NCI-H748 (cell line): Measurements from ENCODE around the gene MYLK4.
A peak's percentile ranks its signal among the peaks of the same experiment; 100 is the strongest.
"Not testable (repeated sequence)": the region's sequence is repeated elsewhere in the genome, so short reads cannot be mapped to it uniquely, and the experiment has no call there.

Source experiments
- DNase-seq: peaks from one replicate; lab custom pipeline; 2025; ENCODE audit not compliant: unreplicated experiment; lab: John Stamatoyannopoulos, UW

The MYLK4 gene

DNA sequence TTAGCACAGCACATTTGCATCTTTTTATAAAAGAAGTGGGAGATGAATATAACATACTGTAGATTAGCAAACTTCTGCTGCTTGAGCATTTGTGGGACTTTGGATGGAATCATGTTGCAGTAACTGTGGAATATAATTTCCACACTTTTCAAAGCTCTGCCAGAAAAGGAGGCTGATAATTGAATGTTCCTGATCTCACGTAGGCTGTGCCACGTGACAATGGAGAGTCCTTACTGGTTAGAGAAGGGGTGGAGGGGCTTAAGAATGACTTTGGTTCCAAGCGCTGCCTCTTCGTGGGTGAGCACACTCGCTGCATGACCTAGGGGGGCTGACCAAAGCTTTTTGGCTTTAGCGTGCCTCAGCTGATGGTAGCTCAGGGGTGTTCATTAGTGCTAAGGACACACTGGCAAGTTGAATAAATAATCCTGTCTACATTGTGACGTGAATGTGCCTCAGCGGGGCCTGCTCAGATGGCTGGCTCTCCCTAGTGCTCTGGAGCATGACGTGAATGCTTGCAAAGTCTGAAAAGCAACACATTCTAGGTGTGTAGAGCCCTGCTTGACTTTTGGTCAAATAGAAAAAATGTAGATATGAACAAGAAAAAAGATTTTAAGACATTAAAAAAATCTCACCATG is 29.5 kb upstream of the MYLK4 start:
- no peak for DNase-seq

DNA sequence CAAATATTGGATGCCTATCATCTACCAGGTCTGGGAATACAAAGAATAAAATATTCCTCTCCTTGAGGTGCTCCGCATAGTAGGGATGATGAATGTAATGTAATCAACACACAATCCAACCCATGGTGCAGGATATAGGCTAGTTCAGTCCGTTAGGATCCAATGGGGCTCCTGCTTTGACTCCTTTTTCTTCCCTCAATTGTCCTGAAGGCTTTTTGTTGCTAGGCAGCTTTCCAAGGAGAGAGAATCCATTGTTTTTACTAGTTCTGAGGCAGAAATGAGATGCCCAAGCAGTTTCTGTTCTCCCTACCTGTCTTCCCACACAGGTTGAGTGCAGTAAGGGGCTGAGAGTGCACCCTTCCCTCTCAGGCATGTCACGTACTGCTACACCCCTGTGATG is 26.5 kb upstream of the MYLK4 start:
- no peak for DNase-seq

DNA sequence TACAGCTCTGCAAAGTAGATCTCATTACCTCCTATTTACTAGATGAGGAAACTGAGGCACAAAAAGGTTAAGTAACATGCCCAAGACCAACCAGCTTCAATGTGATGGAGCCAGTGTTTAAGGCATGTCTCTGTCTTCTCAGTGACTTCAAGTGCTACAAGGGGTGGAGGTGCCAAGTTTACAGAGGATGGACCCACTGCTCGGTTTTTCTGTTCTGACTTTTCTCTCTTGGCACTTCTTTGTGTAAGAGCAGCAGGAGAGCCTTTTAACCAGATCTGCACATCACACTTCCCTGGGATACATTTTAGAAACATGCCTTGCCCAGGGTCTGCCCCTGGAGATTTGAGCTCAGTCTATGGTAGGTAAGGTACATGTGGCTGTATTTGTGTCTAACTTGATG is 24.3 kb upstream of the MYLK4 start:
- no peak for DNase-seq

GRCh38 chr6:2773449-2773848 is 22.7 kb upstream of the MYLK4 start:
- DNase-seq: no peak

DNA sequence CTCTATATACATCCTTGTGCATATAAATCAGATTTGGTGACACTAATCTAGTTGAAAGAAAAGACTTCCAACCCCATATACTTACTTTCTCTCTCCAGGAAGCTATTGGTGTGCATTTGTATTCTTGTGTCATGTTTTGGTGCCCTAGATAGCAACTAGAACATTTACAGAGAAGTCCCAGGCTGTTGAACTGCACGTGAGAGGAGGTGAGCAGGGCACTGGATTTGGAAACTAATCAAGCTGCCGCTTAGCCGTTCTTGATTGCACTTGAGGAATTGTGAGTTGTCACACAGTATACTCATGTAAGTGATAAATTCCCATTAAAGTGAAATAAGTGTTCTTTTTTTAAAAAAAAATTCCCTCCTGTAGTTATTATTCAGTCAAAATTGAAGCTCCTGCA is 22.1 kb upstream of the MYLK4 start:
- no peak for DNase-seq

- no peak for DNase-seq
These were observed 20.4 kb upstream of the MYLK4 start for GRCh38 chr6:2771079-2771478.

DNA sequence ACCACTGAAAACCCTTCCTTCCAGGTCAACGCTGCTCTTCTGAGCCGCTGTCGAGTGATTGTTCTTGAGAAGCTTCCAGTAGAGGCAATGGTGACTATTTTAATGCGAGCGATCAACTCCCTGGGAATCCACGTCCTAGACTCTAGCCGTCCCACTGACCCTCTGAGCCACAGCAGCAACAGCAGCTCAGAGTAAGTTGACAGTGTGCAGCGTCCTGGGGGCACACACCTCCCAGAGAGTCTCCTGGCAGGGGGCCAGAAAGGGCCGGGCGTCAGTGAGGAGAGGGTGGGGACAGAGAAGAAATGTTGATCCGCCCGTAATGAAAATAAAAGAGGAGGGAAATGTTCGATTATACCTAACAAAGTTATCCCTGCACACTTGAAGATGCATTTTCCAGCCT is 19.4 kb upstream of the MYLK4 start:
- peak; percentile 44 for DNase-seq

GRCh38 chr6:2768696-2769095 is 18.0 kb upstream of the MYLK4 start:
- DNase-seq: no peak

- DNase-seq: no peak
These were observed 17.2 kb upstream of the MYLK4 start for GRCh38 chr6:2767657-2768524.

- DNase-seq: peak; percentile 31
These were observed 16.3 kb upstream of the MYLK4 start for GRCh38 chr6:2766767-2767656.

- peak; percentile 74 for DNase-seq
These were observed 15.4 kb upstream of the MYLK4 start for GRCh38 chr6:2765896-2766766.

DNA sequence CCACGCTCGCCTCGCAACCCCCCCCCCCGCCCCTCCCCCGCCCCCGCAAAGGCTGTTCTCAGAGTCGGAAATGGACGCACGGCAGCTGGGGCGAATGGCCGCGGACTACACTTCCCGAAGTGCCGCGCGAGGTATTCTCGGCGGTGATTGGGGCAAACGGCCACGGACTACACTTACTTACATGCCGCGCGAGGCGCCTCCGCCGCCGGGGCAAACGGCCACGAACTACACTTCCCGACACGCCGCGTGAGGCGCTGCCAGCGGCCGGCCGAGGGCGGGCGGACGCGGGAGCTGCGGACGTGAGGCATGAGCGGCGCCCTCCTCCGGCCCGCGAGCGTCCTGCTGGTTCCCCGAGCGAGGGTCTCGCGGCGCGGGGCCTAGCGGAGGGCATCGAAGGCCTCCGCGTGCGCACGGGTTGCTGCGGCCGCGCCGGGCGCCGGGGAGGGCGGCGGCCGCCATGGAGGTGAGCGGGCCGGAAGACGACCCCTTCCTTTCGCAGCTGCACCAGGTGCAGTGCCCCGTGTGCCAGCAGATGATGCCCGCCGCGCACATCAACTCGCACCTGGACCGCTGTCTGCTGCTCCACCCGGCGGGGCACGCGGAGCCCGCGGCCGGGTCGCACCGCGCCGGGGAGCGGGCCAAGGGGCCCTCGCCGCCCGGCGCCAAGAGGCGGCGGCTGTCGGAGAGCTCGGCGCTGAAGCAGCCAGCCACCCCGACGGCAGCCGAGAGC is 14.6 kb upstream of the MYLK4 start, which contains the start of gene WRNIP1:
TSS of gene WRNIP1 (plus strand) at position 228 of the 730 bp plus-strand sequence. CDS start at position 458, 230 bp downstream.
- peak; percentile 100 for DNase-seq

DNA sequence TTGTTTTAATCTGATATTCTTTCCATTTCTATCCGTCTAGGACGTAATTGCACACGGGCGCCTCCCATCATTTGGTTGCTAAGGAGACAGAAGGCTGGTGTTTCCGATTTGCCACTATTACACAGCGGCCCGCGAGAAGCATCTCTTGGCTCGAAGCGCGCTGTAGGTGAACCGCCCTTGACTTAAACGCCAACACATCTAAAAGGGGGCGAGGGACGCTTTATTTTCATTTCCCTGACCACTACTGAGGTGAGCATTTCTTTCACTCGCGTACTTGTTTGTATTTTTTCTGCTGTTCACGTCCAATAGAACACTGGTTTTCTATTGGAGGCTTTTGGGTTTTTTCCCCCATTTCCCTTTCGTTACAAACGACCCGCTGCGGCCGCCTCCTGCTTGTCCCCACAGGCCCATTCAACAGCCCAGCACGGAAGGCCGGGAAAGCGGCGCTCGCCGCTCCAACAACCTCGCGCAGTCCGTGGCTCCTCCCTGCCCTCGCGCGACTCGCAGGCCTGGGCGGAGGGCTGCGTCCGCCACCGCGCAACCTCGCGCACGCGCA is 14.0 kb upstream of the MYLK4 start:
- peak; percentile 94 for DNase-seq

DNA sequence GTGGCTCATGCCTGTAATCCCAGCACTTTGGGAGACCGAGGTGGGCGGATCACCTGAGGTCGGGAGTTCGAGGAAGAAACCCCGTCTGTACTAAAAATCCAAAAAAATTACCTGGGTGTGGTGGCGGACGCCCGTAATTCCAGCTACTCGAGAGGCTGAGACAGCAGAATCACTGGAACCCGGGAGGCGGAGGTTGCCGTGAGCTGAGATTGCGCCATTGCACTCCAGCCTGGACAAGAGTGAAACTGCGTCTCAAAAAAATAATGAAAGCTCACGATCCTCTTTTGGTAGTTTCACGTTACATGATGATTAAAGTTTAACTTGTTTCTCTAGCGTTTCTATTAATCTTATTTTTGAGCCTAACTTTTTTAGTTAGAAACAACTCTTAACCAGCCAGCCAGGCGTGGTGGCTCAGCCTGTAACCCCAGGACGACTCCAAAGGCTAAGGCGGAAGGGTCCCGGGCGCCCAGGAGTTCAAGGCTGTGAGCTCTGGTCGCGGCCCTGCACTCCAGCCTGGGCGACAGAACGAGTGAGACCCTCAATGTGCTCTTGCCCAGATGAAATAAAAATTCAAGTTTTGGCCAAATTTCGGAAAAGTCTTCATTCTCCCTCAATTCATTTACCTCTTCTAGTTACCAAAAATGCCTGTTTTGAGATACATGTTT is 13.3 kb upstream of the MYLK4 start:
- DNase-seq: peak; percentile 58

- no peak for DNase-seq
These were observed 12.7 kb upstream of the MYLK4 start for GRCh38 chr6:2763345-2763841.

- not testable (repeated sequence) for DNase-seq
These were observed 12.1 kb upstream of the MYLK4 start for GRCh38 chr6:2762868-2763267.

DNA sequence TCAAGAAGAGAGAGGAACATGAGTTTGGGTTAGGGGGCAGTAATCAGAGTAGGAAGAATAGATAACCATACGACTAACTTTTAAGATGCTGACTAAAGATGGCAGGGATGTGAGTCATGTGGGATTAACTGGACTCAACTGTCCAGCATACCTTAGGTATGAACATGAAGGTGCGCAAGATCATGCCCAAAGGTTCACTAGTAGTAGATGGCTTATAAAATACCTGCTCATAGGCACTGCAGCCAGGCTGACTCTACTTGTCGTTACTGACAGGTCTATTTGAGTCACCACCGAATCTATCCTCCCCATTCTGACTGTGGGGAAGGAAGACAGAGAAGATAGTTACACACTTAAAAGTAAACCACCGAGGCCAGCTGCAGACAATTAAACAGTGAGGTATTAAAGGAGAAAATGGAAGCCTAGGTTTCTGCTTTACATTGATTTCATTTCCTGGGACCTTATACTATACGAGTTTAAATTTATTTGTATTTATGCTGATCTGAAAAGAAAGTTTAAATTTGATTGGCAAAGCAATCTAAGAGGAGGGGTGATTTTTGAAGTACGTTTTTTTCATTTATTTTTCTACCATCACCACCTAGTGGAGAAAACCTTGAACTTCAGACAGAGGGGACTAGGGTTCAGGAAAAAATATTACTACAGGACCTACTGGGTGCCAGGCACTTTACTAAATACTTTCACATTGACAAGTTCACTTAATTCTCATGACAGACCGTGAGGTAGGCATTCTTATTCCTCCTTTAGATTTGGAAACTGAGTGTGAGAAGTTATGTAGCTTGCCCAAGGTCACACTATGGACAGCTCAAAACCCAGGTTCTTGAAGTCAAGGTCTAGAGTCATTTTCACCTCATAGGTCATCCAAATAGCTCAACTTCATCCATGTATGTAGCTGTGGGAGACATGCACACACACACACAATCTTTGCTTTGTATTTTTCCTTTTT is 10.4 kb upstream of the MYLK4 start:
- DNase-seq: no peak

GRCh38 chr6:2758980-2759379 is 8.3 kb upstream of the MYLK4 start:
- no peak for DNase-seq
